HepG2 (cell line): ENCODE data around the gene EIF3B. TPM values are rescaled to one million over a fixed set of nuclear protein-coding genes. Genes with fewer than 3 reads are reported as not detected.

Experiments
- AGO1 ChIP-seq: fragments of 200-400 bp; formaldehyde crosslinking; IDR thresholded peaks from 2 replicates; pipeline ENCODE4 v1.6.1; 2017; ENCODE audit warnings: mild to moderate bottlenecking, low read depth, low read length, moderate library complexity; ENCODE audit not compliant: poor library complexity, severe bottlenecking
- FOXK1 ChIP-seq: sonication (generic); formaldehyde crosslinking; IDR thresholded peaks from 2 replicates; pipeline ENCODE4 v1.4.0; 2020; ENCODE audit warnings: low read depth, missing genetic modification reagents, borderline replicate concordance
- FOXK2 ChIP-seq: fragments of 450-650 bp; IDR thresholded peaks from 2 replicates; pipeline ENCODE4 v1.6.1; 2016
- MIER2 ChIP-seq: IDR thresholded peaks from 2 replicates; pipeline ENCODE4 v1.6.1; 2016; ENCODE audit warnings: missing biosample characterization, missing genetic modification reagents
- NCOR1 ChIP-seq: fragments of 200-600 bp; sonication (generic); IDR thresholded peaks from 2 replicates; pipeline ENCODE4 v1.7.0; 2017; ENCODE audit warnings: antibody characterized with exemption, low read length, borderline replicate concordance
- PAWR ChIP-seq: sonication (generic); formaldehyde crosslinking; IDR thresholded peaks from 2 replicates; pipeline ENCODE4 v1.4.0; 2020; ENCODE audit warnings: missing genetic modification reagents, mild to moderate bottlenecking, borderline replicate concordance
- RERE ChIP-seq: IDR thresholded peaks from 2 replicates; pipeline ENCODE4 v1.6.1; 2016; ENCODE audit warnings: low read depth, missing genetic modification reagents, missing compliant biosample characterization
- TAF15 ChIP-seq: fragments of 200-400 bp; formaldehyde crosslinking; IDR thresholded peaks from one replicate; pipeline ENCODE4 v1.6.1; 2018; ENCODE audit warnings: mild to moderate bottlenecking, low read depth, low read length; ENCODE audit not compliant: poor library complexity, severe bottlenecking
- TRAFD1 ChIP-seq: sonication (generic); formaldehyde crosslinking; IDR thresholded peaks from 2 replicates; pipeline ENCODE4 v1.5.1; 2020; ENCODE audit warnings: missing genetic modification reagents, mild to moderate bottlenecking, borderline replicate concordance
- ZEB1 ChIP-seq: IDR thresholded peaks from 2 replicates; pipeline ENCODE4 v1.6.1; 2012; ENCODE audit warnings: mild to moderate bottlenecking, low read depth, inconsistent platforms; ENCODE audit not compliant: insufficient replicate concordance
- ZFP36 ChIP-seq: fragments of 150-350 bp; IDR thresholded peaks from 2 replicates; pipeline ENCODE4 v1.6.1; 2018; ENCODE audit warnings: borderline replicate concordance, low read length, low read depth; ENCODE audit not compliant: partially characterized antibody
- ZNF615 ChIP-seq: sonication (generic); formaldehyde crosslinking; IDR thresholded peaks from 2 replicates; pipeline ENCODE4 v1.5.0; 2020; ENCODE audit warnings: mild to moderate bottlenecking, missing genetic modification reagents, borderline replicate concordance
- polyA plus RNA-seq, 8 experiments: library from polyadenylated mRNA; depleted of rRNA in 3 of 8; stranded (reverse) in 7 of 8; unstranded in 1 of 8; fragments of >200 nt; fragmentation: Illumina TruSeq in 4 of 8; extraction: Trizol in 4 of 8; gene quantifications; 2 replicates each; pipeline versions ENCODE4 v1.2.1 to v1.2.3, GENCODE V29; 2011 to 2016; ENCODE audit warnings: low read depth in 4 of 8, missing spikeins in 1 of 8, mixed read lengths in 1 of 8; ENCODE audit not compliant: insufficient read depth in 1 of 8
- total RNA-seq, 5 experiments: library from RNA; depleted of rRNA; stranded (reverse); fragments of >200 nt; fragmentation: Illumina TruSeq; extraction: Trizol; gene quantifications; 2 replicates each; pipeline ENCODE4 v1.2.3, GENCODE V29; 2016; ENCODE audit warnings: low read depth in 1 of 5
- TF ChIP-seq, protein P1 (sequence below): sonication (generic); formaldehyde crosslinking; IDR thresholded peaks from 2 replicates; pipeline ENCODE4 v1.4.0; 2020; ENCODE audit warnings: missing genetic modification reagents, borderline replicate concordance
- TF ChIP-seq, protein P2 (sequence below): sonication (generic); formaldehyde crosslinking; IDR thresholded peaks from 2 replicates; pipeline ENCODE4 v1.4.0; 2020; ENCODE audit warnings: missing genetic modification reagents
- TF ChIP-seq, protein P3 (sequence below): sonication (generic); formaldehyde crosslinking; IDR thresholded peaks from 2 replicates; pipeline ENCODE4 v1.8.1; 2023; ENCODE audit warnings: mild to moderate bottlenecking, moderate library complexity, missing genetic modification reagents

The EIF3B gene
- total and polyA plus RNA-seq, 2 of the 13 experiments (the other 11 are each of a cell fraction or from before 2014, with no cell fraction given), result 92.2 to 241 TPM

DNA sequence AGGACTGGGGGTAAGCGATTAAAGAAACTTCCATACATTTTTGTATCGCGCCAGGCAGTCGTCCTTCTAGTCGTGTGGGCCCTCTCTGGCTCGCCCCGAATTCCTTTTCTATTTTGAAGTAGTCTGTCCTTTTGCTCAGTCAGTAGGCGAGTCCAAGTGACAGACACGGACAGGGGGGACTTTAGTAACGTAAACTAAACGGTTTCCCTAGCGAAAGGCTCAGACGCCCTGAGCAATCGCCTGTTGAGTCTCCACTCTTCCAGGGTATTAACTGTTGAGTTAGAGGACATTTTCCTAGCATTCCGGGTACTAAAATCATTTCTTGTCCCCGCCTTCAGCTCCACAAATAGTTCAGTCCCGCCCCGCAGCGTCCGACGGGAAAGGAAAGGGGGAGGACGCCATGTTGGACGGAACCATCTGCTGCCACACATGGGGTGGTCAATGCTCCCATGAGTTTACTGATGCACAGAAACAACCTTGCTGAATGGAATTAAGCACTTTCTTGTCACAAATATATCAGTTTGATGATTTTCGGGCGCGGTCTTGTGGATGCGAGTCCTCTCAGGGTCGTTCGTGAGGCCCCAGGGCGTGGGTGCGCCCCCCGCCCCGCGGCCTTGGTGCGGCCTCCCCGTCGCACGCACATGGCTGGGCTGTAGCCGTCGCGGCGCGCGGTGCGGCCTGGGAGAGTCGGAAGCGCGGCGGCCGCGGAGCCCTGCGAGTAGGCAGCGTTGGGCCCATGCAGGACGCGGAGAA lies at the start of gene EIF3B (continued):
- TF ChIP-seq RERE (CRISPR knock-in tag) (no peak), TRAFD1 (CRISPR knock-in tag) (no peak), ZNF615 (CRISPR knock-in tag) (no peak), FOXK2 (peak; percentile 99), PAWR (CRISPR knock-in tag) (no peak), TAF15 (no peak), AGO1 (no peak), NCOR1 (no peak), MIER2 (peak; percentile 24; the same call in 1 of the 2 replicates), ZEB1 (no peak), ZFP36 (no peak), FOXK1 (0 out of 2 replicates have a peak, but pooled peaks have one; percentile 10)
- TF ChIP-seq, protein P1, sequence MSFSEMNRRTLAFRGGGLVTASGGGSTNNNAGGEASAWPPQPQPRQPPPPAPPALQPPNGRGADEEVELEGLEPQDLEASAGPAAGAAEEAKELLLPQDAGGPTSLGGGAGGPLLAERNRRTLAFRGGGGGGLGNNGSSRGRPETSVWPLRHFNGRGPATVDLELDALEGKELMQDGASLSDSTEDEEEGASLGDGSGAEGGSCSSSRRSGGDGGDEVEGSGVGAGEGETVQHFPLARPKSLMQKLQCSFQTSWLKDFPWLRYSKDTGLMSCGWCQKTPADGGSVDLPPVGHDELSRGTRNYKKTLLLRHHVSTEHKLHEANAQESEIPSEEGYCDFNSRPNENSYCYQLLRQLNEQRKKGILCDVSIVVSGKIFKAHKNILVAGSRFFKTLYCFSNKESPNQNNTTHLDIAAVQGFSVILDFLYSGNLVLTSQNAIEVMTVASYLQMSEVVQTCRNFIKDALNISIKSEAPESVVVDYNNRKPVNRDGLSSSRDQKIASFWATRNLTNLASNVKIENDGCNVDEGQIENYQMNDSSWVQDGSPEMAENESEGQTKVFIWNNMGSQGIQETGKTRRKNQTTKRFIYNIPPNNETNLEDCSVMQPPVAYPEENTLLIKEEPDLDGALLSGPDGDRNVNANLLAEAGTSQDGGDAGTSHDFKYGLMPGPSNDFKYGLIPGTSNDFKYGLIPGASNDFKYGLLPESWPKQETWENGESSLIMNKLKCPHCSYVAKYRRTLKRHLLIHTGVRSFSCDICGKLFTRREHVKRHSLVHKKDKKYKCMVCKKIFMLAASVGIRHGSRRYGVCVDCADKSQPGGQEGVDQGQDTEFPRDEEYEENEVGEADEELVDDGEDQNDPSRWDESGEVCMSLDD, result peak; percentile 17; the same call in 1 of the 2 replicates
- TF ChIP-seq, protein P2, sequence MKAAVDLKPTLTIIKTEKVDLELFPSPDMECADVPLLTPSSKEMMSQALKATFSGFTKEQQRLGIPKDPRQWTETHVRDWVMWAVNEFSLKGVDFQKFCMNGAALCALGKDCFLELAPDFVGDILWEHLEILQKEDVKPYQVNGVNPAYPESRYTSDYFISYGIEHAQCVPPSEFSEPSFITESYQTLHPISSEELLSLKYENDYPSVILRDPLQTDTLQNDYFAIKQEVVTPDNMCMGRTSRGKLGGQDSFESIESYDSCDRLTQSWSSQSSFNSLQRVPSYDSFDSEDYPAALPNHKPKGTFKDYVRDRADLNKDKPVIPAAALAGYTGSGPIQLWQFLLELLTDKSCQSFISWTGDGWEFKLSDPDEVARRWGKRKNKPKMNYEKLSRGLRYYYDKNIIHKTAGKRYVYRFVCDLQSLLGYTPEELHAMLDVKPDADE (CRISPR knock-in tag), result no peak; the same call in 1 of the 2 replicates
- TF ChIP-seq, protein P3, sequence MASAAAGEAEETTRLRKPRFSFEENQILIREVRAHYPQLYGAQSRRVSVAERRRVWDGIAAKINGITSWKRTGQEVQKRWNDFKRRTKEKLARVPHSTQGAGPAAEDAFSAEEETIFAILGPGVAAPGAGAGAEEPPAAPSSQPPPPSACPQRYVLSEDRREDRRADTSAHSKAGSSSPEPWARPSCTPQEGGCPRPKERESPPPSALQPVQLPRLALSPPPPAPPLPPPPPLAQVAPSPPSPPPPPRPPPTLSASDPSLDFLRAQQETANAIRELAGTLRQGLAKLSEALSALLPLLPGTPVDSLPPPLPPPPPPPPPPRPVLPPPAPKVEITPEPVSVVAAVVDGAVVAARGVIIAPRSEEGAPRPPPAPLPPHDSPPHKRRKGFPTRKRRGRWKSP (CRISPR knock-in tag), result no peak
